Measurements from ENCODE around the gene FGFBP2. TPM values are rescaled to one million over a fixed set of nuclear protein-coding genes. Genes with fewer than 3 reads are reported as not detected.

FGFBP2 gene
- total RNA-seq, 1 donor from 2014 or later = not detected

GRCh38 chr4:15964159-15964558 is 1.2 kb upstream of the FGFBP2 start:
- Histone ChIP-seq H3K79me2 (ENCODE audit: insufficient read depth, low read length) (no peaks in the 10 kb centered on the region), H3K9ac (ENCODE audit: low read length) (no peak overlapping the region), H3K36me3 (ENCODE audit: insufficient read depth, low read length) (no peaks in the 10 kb centered on the region), H3K4me1 (ENCODE audit: insufficient read depth, low read length) (no peaks in the 10 kb centered on the region), H2AFZ (ENCODE audit: low read depth, low read length) (no peak overlapping the region), H3K4me2 (ENCODE audit: low read length) (no peak overlapping the region), H3K9me3 (ENCODE audit: insufficient read depth, low read depth, low read length) (no peaks in the 10 kb centered on the region), H3K4me3 (ENCODE audit: insufficient read depth, low read depth, low read length) (no peak overlapping the region), H3K27ac (ENCODE audit: low read depth, low read length) (no peak overlapping the region), H4K20me1 (ENCODE audit: insufficient read depth, low read length) (no peaks in the 10 kb centered on the region), H3K27me3 (ENCODE audit: insufficient read depth, low read length) (peaks cover 4% of the 10 kb centered on the region)
- H3K27ac Mint-ChIP-seq (ENCODE audit: unreplicated experiment) = peak overlapping the region; percentile 83
- H3K27me3 Mint-ChIP-seq (ENCODE audit: low read depth, unreplicated experiment) = no peaks in the 10 kb centered on the region
- TF ChIP-seq EZH2 (IDR thresholded peaks at IDR 0.05; ENCODE audit: insufficient read depth, low read length) (no peak), CTCF (IDR thresholded peaks at IDR 0.05; ENCODE audit: insufficient read depth, low read depth, low read length) (no peak)
- H3K4me3 Mint-ChIP-seq (ENCODE audit: unreplicated experiment) = no peak overlapping the region
- DNase-seq (ENCODE audit: low read depth) (no peak), FAIRE-seq (no peak)
- peaks cover 3% of the 10 kb centered on the region for H3K9me3 Mint-ChIP-seq (ENCODE audit: unreplicated experiment)
- H3K36me3 Mint-ChIP-seq (ENCODE audit: low read depth, unreplicated experiment) = peaks cover 2% of the 10 kb centered on the region
- peaks cover 4% of the 10 kb centered on the region for H3K4me1 Mint-ChIP-seq (ENCODE audit: low read depth, unreplicated experiment)

- no peak overlapping the region for H3K4me3 ChIP-seq (ENCODE audit: insufficient read depth, low read depth, low read length)
- no peaks in the 10 kb centered on the region for H3K36me3 ChIP-seq (ENCODE audit: insufficient read depth, low read length)
- no peak overlapping the region for H3K4me2 ChIP-seq (ENCODE audit: low read length)
- H3K79me2 ChIP-seq (ENCODE audit: insufficient read depth, low read length) = no peaks in the 10 kb centered on the region
- DNase-seq (ENCODE audit: low read depth) (no peak), FAIRE-seq (no peak)
- Mint-ChIP-seq H3K27me3 (ENCODE audit: low read depth, unreplicated experiment) (no peaks in the 10 kb centered on the region), H3K4me1 (ENCODE audit: low read depth, unreplicated experiment) (peaks cover 4% of the 10 kb centered on the region), H3K27ac (ENCODE audit: unreplicated experiment) (no peak overlapping the region), H3K36me3 (ENCODE audit: low read depth, unreplicated experiment) (peaks cover 2% of the 10 kb centered on the region), H3K9me3 (ENCODE audit: unreplicated experiment) (peaks cover 3% of the 10 kb centered on the region), H3K4me3 (ENCODE audit: unreplicated experiment) (no peak overlapping the region)
- H3K27me3 ChIP-seq (ENCODE audit: insufficient read depth, low read length) = peaks cover 4% of the 10 kb centered on the region
- H3K27ac ChIP-seq (ENCODE audit: low read depth, low read length) = no peak overlapping the region
- no peaks in the 10 kb centered on the region for H3K9me3 ChIP-seq (ENCODE audit: insufficient read depth, low read depth, low read length)
- H3K9ac ChIP-seq (ENCODE audit: low read length) = no peak overlapping the region
- no peaks in the 10 kb centered on the region for H3K4me1 ChIP-seq (ENCODE audit: insufficient read depth, low read length)
- no peaks in the 10 kb centered on the region for H4K20me1 ChIP-seq (ENCODE audit: insufficient read depth, low read length)
- no peak overlapping the region for H2AFZ ChIP-seq (ENCODE audit: low read depth, low read length)
- TF ChIP-seq EZH2 (IDR thresholded peaks at IDR 0.05; ENCODE audit: insufficient read depth, low read length) = no peak
- no peak for TF ChIP-seq CTCF (IDR thresholded peaks at IDR 0.05; ENCODE audit: insufficient read depth, low read depth, low read length)
Observed at GRCh38 chr4:15963576-15963975, 601 bp upstream of the FGFBP2 start.

GRCh38 chr4:15961781-15962510 is 1.0 kb downstream of the FGFBP2 start:
- Histone ChIP-seq H3K4me1 (ENCODE audit: insufficient read depth, low read length) (no peaks in the 10 kb centered on the region), H4K20me1 (ENCODE audit: insufficient read depth, low read length) (no peaks in the 10 kb centered on the region), H3K79me2 (ENCODE audit: insufficient read depth, low read length) (no peaks in the 10 kb centered on the region), H3K27me3 (ENCODE audit: insufficient read depth, low read length) (peaks cover 2% of the 10 kb centered on the region), H3K9ac (ENCODE audit: low read length) (no peak overlapping the region), H3K27ac (ENCODE audit: low read depth, low read length) (no peak overlapping the region), H3K9me3 (ENCODE audit: insufficient read depth, low read depth, low read length) (no peaks in the 10 kb centered on the region), H3K4me2 (ENCODE audit: low read length) (no peak overlapping the region), H3K4me3 (ENCODE audit: insufficient read depth, low read depth, low read length) (no peak overlapping the region), H3K36me3 (ENCODE audit: insufficient read depth, low read length) (no peaks in the 10 kb centered on the region), H2AFZ (ENCODE audit: low read depth, low read length) (no peak overlapping the region)
- DNase-seq (ENCODE audit: low read depth) (no peak), FAIRE-seq (no peak)
- H3K9me3 Mint-ChIP-seq (ENCODE audit: unreplicated experiment) = peaks cover 3% of the 10 kb centered on the region
- H3K36me3 Mint-ChIP-seq (ENCODE audit: low read depth, unreplicated experiment) = no peaks in the 10 kb centered on the region
- peaks cover 4% of the 10 kb centered on the region for H3K4me1 Mint-ChIP-seq (ENCODE audit: low read depth, unreplicated experiment)
- no peak for TF ChIP-seq EZH2 (IDR thresholded peaks at IDR 0.05; ENCODE audit: insufficient read depth, low read length)
- no peak for TF ChIP-seq CTCF (IDR thresholded peaks at IDR 0.05; ENCODE audit: insufficient read depth, low read depth, low read length)
- H3K4me3 Mint-ChIP-seq (ENCODE audit: unreplicated experiment) = no peak overlapping the region
- H3K27ac Mint-ChIP-seq (ENCODE audit: unreplicated experiment) = no peak overlapping the region
- no peaks in the 10 kb centered on the region for H3K27me3 Mint-ChIP-seq (ENCODE audit: low read depth, unreplicated experiment)

All from astrocyte (in vitro differentiated cells and primary cell).